Peyer's patch (tissue), 4 donors: ENCODE measurements around the gene PHPT1. TPM values are rescaled to one million over a fixed set of nuclear protein-coding genes. Genes with fewer than 3 reads are reported as not detected.
A peak's percentile ranks its signal among the peaks of the same experiment; 100 is the strongest.
"Not testable (repeated sequence)": the region's sequence is repeated elsewhere in the genome, so short reads cannot be mapped to it uniquely, and the experiment has no call there.

Experiments
- DNase-seq, 3 donors: peaks; one replicate each; pipeline ENCODE4 v3.0.0-alpha.2; 2017 to 2019
- H3K27ac ChIP-seq, 4 donors: fragments of 200-600 bp; sonication (generic); one replicate each; pipeline ENCODE4 v1.5.1; 2016 to 2019
- H3K27me3 ChIP-seq, 2 donors: fragments of 200-600 bp; sonication (generic); one replicate each; pipeline ENCODE4 v1.5.1; 2019
- H3K36me3 ChIP-seq, 3 donors: fragments of 200-600 bp; sonication (generic); one replicate each; pipeline ENCODE4 v1.5.1; 2016 to 2019
- H3K4me1 ChIP-seq, 4 donors: fragments of 200-600 bp; sonication (generic); one replicate each; pipeline ENCODE4 v1.5.1; 2016 to 2019
- H3K4me3 ChIP-seq, 4 donors: fragments of 200-600 bp; sonication (generic); 1 replicate in 3 of 4; 2 replicates in 1 of 4; pipeline ENCODE4 v1.5.1; 2016 to 2019; ENCODE audit warnings: mild to moderate bottlenecking in 1 of 4
- H3K9me3 ChIP-seq, 4 donors: fragments of 200-600 bp; sonication (generic); one replicate each; pipeline ENCODE4 v1.5.1; 2016 to 2019; ENCODE audit warnings: mild to moderate bottlenecking in 1 of 4
- CTCF ChIP-seq, 6 experiments: fragments of 450-650 bp in 4 of 6; fragments of 200-600 bp in 2 of 6; sonication (generic) in 1 of 6; IDR thresholded peaks; one replicate each; pipeline ENCODE4 v1.5.1; 2017 to 2019; ENCODE audit warnings: antibody characterized with exemption in 6 of 6, mild to moderate bottlenecking in 3 of 6, moderate library complexity in 1 of 6
- POLR2A ChIP-seq, 2 donors: fragments of 450-650 bp; IDR thresholded peaks; one replicate each; pipeline ENCODE4 v1.5.1; 2017; ENCODE audit warnings: antibody characterized with exemption in 2 of 2, mild to moderate bottlenecking in 2 of 2, moderate library complexity in 2 of 2
- total RNA-seq, 4 donors: library from RNA; depleted of rRNA; stranded (reverse); fragments of >200 nt; gene quantifications; one replicate each; pipeline ENCODE4 v1.1.0, GENCODE V29; 2016

The PHPT1 gene
- total RNA-seq, 4 donors from 2014 or later = 66.0 to 120 (median 96.5) TPM

GRCh38 chr9:136875155-136875554, 25.9 kb downstream of the PHPT1 start:
- Histone ChIP-seq H3K9me3 (peaks cover 0 to 5% (median 0%) of the 10 kb centered on the region in 4 donors), H3K4me1 (no peaks in the 10 kb centered on the region), H3K4me3 (no peak overlapping the region), H3K36me3 (no peaks in the 10 kb centered on the region), H3K27me3 (no peaks in the 10 kb centered on the region), H3K27ac (no peak overlapping the region)
- TF ChIP-seq POLR2A (IDR thresholded peaks at IDR 0.05) (no peak), CTCF (IDR thresholded peaks at IDR 0.05) (no peak)
- DNase-seq = no peak

- H3K4me1 ChIP-seq = peaks cover 0 to 4% (median 2%) of the 10 kb centered on the region in 4 donors
- H3K9me3 ChIP-seq = peaks cover 0 to 5% (median 0%) of the 10 kb centered on the region in 4 donors
- no peaks in the 10 kb centered on the region for H3K36me3 ChIP-seq
- no peak for TF ChIP-seq POLR2A (IDR thresholded peaks at IDR 0.05)
- TF ChIP-seq CTCF (IDR thresholded peaks at IDR 0.05) = no peak
- no peaks in the 10 kb centered on the region for H3K27me3 ChIP-seq
- no peak overlapping the region for H3K27ac ChIP-seq
- H3K4me3 ChIP-seq = no peak overlapping the region
- no peak for DNase-seq
Measured at GRCh38 chr9:136876476-136876875, 27.3 kb downstream of the PHPT1 start.

- TF ChIP-seq CTCF (IDR thresholded peaks at IDR 0.05) = no peak
- TF ChIP-seq POLR2A (IDR thresholded peaks at IDR 0.05) = no peak
- Histone ChIP-seq H3K36me3 (no peaks in the 10 kb centered on the region), H3K4me3 (no peak overlapping the region), H3K27me3 (no peaks in the 10 kb centered on the region), H3K9me3 (no peaks in the 10 kb centered on the region), H3K27ac (no peak overlapping the region), H3K4me1 (peaks cover 0 to 29% (median 14%) of the 10 kb centered on the region in 4 donors)
- no peak for DNase-seq
Measured at GRCh38 chr9:136880651-136881050, 31.4 kb downstream of the PHPT1 start.

- Histone ChIP-seq H3K27ac (peak overlapping the region; percentile 73 to 81 (median 77)), H3K9me3 (no peaks in the 10 kb centered on the region), H3K4me3 (peak overlapping the region; percentile 25 to 43 (median 38)), H3K27me3 (no peaks in the 10 kb centered on the region), H3K4me1 (peaks cover 0 to 30% (median 15%) of the 10 kb centered on the region in 4 donors), H3K36me3 (no peaks in the 10 kb centered on the region)
- peak; percentile 65 to 73 (median 71) for DNase-seq
- TF ChIP-seq POLR2A (IDR thresholded peaks at IDR 0.05) = no peak
- no peak for TF ChIP-seq CTCF (IDR thresholded peaks at IDR 0.05)
Measured at GRCh38 chr9:136881691-136882108, 32.5 kb downstream of the PHPT1 start.

- peak overlapping the region; percentile 73 to 81 (median 77) for H3K27ac ChIP-seq
- H3K4me1 ChIP-seq = peaks cover 0 to 34% (median 17%) of the 10 kb centered on the region in 4 donors
- H3K9me3 ChIP-seq = no peaks in the 10 kb centered on the region
- H3K27me3 ChIP-seq = no peaks in the 10 kb centered on the region
- peak; percentile 68 to 88 (median 76) for DNase-seq
- H3K4me3 ChIP-seq = peak overlapping the region; percentile 25 to 43 (median 38)
- TF ChIP-seq POLR2A (IDR thresholded peaks at IDR 0.05) (no peak), CTCF (IDR thresholded peaks at IDR 0.05) (peak in 3 of 6 experiments; percentile 9 to 28 (median 27))
- H3K36me3 ChIP-seq = no peaks in the 10 kb centered on the region
Measured at GRCh38 chr9:136882109-136882946, 33.1 kb downstream of the PHPT1 start.

GRCh38 chr9:136882947-136883283, 33.7 kb downstream of the PHPT1 start:
- peaks cover 0 to 40% (median 18%) of the 10 kb centered on the region in 4 donors for H3K4me1 ChIP-seq
- H3K4me3 ChIP-seq = peak overlapping the region in 1 of 4 donors; percentile 38

GRCh38 chr9:136883670-136884069, 34.5 kb downstream of the PHPT1 start:
- H3K4me1 ChIP-seq = peaks cover 0 to 40% (median 18%) of the 10 kb centered on the region in 4 donors
- H3K36me3 ChIP-seq, DNase-seq, H3K9me3 ChIP-seq, H3K27ac ChIP-seq, H3K4me3 ChIP-seq, H3K27me3 ChIP-seq: not testable (repeated sequence)

More at GRCh38 chr9:136882947-136883283, 33.7 kb downstream of the PHPT1 start:
- not testable (repeated sequence) for H3K36me3 ChIP-seq, DNase-seq, H3K9me3 ChIP-seq, H3K27me3 ChIP-seq
- peak overlapping the region; percentile 73 to 81 (median 77) for H3K27ac ChIP-seq
